Stimulated activated CD4-positive, alpha-beta T cell treated with anti-CD3 and anti-CD28 coated beads, Interleukin-15, amount 100 ng/mL, for 48 hours (primary cell): ENCODE measurements around the gene CEMIP.

Experiments
- DNase-seq, 2 donors: peaks; one replicate each; pipeline ENCODE4 v3.0.0-alpha.2; 2020; ENCODE audit warnings: low read depth in 2 of 2

CEMIP gene

GRCh38 chr15:80785811-80786354 lies 6.7 kb downstream of the CEMIP start:
- no peak for DNase-seq

DNA sequence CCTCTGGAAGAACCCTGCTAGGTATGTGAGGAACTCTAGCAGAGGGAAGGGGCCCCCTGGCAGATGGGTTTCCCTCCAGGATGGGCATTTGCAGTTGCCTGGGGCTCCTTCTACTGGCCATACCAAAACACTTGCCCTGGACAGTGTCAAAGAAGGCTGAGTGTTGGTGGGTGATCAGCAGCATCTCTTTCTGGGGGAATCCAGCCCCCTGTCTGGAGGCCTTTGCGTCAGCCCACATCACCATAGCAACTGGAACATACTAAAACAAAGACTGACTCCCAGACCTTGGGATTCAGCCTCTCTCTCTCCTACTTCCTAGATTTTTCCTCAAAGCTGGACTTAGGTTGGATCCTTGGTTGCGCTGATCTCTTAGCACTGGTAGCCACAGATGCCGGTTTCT lies 8.1 kb downstream of the CEMIP start:
- DNase-seq = no peak

DNA sequence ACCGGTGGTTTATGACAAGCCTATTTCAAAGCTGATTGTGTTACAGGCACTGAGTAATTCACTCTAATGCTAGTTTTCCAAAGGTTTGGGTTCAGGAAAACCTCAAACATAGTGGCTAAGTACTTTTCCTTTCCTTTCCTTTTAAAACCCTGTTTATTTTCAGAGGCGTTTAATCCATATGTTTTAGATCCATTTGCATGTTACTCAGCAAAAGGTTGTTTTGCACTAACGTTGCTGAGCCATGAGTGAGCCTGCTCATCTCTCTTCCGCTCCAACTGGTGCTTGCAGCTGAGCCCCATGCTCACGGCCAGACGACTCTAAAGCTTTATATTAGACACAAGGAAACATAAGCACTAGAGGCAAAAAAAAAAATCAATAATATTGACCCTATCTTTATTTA lies 9.4 kb downstream of the CEMIP start:
- DNase-seq = no peak

GRCh38 chr15:80789296-80789695 lies 10.1 kb downstream of the CEMIP start:
- DNase-seq = no peak

GRCh38 chr15:80789796-80790195 lies 10.6 kb downstream of the CEMIP start:
- DNase-seq = no peak

DNA sequence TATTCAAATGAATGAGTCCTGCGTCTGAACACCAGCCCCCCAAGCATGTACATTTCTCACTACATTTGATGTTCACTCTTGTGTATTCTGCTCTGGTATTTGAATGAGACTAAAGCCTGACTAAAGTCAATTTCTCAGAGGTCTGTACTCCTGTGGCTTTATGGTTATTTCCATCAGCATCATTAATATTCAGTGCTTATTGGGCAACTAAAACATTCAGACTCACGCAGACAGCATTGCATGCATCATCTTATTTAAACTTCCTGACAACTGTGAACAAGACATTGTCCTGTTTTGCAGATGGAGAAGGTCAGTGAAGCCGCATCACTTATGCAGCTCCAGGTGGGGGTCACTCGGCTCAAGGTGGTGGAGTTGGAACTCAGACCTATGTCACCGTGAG lies 11.1 kb downstream of the CEMIP start:
- DNase-seq = no peak

DNA sequence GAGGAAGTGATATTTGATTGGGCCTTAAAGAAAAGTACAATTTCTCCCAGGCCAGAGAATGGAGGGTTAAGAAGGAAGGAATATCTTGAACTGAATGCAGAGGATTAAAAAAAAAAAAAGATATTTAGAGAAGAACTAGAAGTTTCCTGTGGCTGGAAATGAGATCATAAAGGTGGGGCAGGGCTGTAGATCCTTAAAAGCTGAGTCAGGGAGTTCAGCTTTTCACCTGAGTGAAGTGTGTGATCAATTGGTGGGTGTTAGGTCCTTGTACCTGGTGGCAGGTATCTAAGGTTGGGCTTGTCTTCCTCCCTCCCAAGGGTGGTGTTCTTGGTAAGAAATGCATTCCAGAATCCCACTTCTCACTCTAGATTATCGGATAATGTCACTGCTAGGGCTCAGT lies 11.8 kb downstream of the CEMIP start:
- no peak for DNase-seq

- DNase-seq = no peak
These were observed 17.2 kb downstream of the CEMIP start for GRCh38 chr15:80796407-80796806.

DNA sequence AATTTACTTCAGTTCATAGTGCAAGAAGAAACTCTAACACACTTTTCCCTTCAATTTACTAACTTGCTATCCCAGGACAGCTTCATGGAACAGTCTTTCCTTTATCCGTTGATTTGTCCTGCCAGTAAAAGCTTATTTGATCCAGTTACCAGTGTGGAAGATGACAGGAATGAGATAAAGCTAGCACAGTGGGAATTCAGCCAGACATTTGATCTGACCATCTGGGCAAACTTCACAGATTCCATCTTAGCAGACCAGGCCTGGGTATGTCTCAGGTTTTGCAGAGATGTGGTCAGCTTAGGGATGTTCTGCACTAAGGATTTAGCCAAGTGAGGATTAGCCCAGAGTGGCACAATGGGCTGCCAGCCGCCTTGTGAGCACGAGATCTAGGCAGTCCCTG lies 19.7 kb downstream of the CEMIP start:
- no peak for DNase-seq

GRCh38 chr15:80800067-80800466 lies 20.9 kb downstream of the CEMIP start:
- no peak for DNase-seq

DNA sequence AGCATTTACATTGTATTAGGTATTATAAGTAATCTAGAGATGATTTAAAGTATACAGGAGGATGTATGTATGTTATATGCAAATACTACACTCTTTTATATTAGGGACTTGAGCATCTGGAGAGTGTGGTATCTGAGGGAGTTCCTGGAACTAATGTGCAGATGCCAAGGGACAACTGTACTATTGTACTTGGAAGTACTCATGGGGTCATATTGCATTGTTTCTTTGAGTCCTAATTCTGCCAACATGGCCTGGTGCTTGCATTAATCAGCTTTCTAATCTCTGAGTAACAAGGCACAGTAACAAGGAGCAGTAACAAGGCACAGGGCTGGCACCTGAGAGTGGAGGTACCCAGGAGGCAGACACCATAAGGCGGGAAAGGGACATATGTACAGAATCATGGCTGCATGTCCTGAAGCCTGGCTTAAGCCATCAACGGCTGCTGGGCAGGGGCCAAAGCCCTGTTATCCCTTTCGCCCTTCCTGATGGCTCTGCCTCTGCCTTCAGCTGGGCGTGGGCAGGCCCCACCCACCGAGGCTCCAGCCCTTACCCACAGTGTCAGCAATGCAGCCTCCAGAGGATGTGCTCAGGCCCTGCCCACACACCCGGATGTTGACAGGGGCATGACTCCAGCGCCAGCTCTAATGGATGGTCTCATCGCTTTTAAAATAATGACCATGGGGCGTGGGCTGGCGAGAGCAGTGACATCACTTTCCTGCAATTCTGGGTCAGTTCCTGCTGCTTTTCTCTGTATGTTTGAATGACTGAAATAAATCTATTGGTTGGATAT lies 22.9 kb downstream of the CEMIP start:
- DNase-seq = no peak

DNA sequence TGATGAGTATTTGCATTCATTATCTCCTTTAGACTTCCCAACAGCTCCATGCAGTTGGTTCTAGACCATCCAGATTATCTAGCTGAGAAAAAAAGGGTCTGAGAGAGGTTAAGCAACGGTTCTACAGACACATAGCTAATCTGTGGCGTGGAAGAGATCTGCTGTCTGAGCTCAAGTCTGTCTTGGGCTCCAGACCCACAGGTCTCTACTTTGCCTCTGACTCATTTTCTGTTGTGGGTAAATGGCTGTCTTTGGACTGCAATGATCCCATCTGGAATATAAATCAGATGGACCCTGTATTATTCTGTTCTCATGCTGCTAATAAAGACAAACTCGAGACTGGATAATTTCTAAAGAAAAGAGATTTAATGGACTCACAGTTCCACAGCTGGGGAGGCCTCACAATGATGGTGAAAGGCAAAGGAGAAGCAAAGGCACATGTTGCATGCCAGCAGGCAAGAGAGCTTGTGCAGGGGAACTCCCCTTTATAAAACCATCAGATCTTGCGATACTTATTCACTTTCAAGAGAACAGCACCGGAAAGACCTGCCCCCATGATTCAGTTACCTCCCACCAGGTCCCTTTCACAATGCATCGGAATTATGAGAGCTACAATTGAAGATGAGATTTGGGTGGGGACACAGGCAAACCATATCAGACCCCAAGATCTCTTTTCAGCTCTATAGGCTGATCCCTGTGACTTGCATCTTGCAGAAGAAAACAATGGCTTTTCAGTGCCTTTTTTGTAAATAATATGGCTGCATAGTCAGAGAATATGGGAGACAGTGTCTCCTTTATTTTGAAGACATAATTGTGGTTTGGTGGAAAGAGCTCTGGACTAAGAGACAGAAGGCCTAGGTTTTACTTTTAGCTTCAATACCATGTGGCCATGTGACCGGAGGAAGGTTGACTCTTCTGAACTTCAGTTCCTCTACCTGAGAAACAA lies 24.7 kb downstream of the CEMIP start:
- DNase-seq = peak; percentile 38 to 40

DNA sequence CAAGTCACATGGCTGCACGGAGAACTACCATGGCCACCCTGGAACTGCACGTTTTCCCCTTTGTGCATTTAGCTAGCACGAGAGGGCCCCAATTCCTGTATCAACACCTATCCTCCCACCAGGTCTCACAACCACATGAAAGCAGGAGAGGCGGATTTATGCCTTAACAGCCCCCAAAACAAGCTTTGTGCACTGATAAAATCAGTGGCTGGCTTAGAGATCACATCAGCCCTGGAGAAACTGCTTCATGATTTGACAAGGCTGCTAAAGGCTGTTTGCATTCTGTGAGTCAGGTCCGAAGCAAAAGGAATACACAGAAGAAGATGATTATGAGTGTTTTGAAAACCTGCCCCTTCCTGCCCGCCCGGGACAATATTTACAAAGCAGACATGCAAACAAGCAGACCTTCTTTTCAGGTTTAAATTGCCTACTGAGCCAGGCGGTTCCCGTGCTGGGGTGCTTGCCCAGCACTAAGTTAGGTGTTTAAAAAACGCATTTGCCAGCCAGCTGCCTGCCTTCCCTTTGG lies 25.9 kb downstream of the CEMIP start:
- DNase-seq = peak in 1 of 2 donors; percentile 15

DNA sequence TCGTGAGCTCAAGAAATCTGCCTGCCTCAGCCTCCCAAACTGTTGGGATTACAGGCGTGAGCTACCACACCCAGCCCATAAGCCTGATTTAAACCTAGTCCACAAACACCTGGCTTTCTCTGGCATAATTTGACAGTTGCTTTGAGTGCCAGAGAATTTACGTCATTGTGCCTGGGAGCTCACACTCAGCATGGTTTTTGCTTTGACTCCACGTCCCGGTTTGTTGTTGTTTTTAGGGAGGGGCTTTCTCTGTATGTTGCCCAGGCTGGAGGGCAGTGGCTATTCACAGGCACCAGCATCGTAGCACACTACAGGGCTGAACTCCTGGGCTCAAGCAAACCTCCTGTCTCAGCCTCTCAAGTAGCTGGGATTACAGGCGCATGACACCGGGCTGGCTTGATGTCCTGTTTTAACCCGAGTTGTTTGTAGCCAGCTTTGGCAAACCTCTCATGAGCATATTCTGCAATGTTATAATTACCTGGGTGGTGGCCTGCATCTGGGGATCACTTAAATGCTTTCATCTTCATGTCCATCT lies 32.7 kb downstream of the CEMIP start:
- DNase-seq = no peak

GRCh38 chr15:80815106-80815505 lies 35.9 kb downstream of the CEMIP start:
- DNase-seq = no peak

DNA sequence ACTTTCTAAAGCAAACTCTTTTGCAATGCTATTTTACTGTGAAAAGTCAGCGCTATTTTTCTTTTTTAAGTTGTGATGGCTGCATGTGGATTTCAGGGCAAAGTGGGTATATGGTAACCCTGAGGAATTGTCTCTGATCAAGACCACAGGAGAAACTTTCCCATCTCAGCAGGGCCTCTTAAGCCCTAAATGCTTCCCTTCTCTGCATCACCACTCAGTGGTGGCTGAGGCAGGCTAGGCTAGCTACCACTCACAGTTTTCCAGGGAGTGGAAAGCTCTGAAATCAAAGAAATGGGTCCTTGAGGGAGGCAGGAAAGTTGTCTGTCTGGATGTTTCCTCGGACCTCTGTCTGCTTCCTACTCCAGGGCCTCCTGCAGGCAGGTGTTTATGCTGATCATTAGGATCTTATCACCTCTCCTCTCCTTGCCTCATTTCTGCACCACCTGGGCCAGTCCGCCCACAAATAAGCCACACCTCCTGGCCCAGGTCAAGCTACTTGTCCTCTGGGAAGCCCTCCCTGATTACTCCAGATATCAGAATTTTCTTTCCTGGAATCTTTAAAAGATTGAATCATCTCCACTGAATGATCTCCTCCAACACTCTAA lies 37.0 kb downstream of the CEMIP start:
- no peak for DNase-seq

DNA sequence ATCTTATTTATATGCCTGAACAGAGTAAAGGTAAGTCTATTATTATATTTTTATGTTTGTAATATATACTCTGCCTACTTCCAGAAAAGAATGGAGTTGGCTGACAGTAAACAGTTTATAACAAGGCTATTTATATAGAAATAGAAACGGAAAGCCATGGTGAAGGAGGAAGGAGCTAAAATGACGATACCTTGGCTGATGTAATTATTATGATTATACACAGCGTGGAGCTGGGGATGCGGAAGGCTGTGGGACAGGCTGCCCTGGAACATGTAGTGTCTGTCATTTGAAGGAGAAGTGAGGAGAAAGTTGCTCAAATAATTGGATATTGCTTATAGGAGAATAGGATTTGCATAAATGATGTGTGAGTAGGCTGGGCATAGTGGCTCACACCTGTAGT lies 37.8 kb downstream of the CEMIP start:
- DNase-seq = no peak

GRCh38 chr15:80817901-80818300 lies 38.7 kb downstream of the CEMIP start:
- no peak for DNase-seq

- no peak for DNase-seq
These were observed 39.8 kb downstream of the CEMIP start for GRCh38 chr15:80819001-80819400.

- no peak for DNase-seq
These were observed 40.9 kb downstream of the CEMIP start for GRCh38 chr15:80820092-80820491.

- DNase-seq = no peak
These were observed 43.1 kb downstream of the CEMIP start for GRCh38 chr15:80822256-80822655.

DNA sequence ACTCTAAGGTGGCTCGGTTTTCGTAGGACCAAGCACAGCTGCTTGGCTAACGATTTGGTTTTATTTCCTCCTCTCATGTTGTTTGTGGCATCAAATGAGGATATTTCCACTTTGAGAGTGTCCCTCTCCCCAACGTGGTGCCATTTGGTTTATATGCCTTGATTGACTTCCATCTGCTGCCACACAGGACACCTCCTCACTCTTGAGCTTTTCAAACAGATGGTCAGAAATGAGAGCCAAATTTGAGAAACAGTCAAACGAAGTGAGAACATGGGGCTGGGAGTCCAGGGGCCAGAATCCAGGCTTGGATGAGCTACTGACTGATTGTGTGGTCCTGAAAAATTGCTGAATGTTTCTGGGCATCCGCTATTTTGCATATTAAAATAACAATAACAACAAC lies 43.5 kb downstream of the CEMIP start:
- no peak for DNase-seq
